Raji (cell line): Measurements from ENCODE around the gene GPRC5B.

Experiments
- POLR2A ChIP-seq: IDR thresholded peaks from 2 replicates; pipeline ENCODE4 v1.6.1; 2011; ENCODE audit warnings: low read depth, low read length, control low read depth; ENCODE audit not compliant: insufficient read depth

The GPRC5B gene

DNA sequence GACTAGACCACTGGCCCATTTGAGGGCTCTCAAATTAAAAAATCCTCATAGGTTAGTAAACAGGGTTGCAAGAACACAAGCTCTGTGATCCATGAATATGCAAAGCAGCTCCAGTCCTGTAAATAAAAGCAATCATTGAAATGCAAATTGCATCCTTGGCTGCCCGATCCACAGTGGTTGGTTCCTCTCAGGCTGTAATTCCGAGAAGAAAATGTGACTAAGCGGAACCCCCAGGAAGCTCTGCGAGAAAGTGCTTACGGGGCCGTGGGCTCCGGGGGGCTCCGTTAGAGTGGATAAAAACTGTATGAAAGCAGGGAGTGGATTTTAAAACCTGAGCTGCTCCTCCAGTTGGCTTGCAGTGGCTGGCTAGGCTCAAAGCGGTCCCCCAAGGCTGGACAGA lies 2.5 kb downstream of the GPRC5B start:
- no peak for TF ChIP-seq POLR2A

- no peak for TF ChIP-seq POLR2A
Measured at GRCh38 chr16:19881783-19882182, 2.9 kb downstream of the GPRC5B start.

DNA sequence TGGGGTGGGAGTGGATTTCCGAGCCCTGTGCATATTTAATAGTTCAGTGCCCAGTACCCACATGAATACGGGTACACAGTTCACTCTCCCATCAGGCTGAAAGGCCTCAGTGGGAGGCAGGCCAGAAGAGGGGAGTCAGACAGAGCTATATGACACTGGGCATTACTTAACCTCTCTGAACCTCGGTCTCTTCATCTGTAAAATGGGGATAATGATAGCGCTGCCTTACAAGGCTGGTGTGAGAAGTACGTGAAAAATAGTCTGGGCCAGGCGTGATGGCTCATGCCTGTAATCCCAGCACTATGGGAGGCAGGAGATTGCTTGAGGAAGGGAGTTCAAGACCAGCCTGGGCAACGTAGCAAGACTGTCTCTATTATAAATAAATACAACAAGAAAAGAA lies 3.6 kb downstream of the GPRC5B start:
- no peak for TF ChIP-seq POLR2A

- no peak for TF ChIP-seq POLR2A
Measured at GRCh38 chr16:19879241-19879792, 5.3 kb downstream of the GPRC5B start.

- TF ChIP-seq POLR2A, result no peak
Measured at GRCh38 chr16:19878757-19879156, 5.9 kb downstream of the GPRC5B start.

DNA sequence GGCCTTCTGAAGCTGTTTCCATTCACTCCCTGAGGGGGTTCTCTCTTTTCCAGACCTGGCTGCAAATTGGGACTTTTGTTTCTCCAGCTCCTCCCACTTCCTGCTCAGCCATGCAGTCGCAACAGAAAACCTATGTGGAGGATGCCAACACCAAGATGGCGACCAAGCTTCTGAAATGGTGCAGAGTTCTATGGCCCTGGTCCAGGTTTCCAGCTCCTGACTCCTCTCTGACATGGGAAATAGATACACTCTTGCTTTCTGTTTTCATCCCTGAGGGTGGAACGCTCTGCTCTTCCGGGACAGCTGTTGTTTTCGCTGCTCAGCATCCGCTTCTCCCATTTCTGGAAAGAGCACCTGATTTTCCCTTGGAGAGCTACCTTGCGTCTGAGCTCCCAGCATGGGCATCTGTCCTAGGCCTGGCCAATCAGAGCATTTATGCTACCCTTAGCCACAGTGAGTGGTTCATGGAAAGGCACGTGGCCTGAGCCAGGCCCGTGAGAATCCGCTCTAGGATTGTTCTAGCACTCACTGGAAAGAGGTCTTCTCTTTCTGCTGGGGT lies 8.1 kb downstream of the GPRC5B start:
- no peak for TF ChIP-seq POLR2A

DNA sequence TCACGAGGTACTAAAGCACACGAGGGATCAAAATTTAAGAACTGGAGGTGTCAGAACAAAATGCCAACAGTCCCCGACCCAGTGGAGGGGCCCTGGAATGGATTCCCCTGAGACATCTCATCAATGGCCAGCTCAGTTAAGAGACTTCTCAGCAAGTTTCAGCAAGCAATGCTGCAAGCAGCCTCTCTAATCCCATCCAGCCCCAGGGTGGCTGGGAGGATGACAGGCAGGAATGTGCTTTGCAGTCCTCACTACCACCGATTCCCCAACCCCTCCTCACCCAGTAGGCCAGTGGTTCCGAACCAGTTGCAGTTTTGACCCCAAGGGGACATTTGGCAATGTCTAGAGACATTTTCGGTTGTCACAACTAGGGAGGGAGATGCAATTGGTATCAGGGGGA lies 8.7 kb downstream of the GPRC5B start:
- no peak for TF ChIP-seq POLR2A

DNA sequence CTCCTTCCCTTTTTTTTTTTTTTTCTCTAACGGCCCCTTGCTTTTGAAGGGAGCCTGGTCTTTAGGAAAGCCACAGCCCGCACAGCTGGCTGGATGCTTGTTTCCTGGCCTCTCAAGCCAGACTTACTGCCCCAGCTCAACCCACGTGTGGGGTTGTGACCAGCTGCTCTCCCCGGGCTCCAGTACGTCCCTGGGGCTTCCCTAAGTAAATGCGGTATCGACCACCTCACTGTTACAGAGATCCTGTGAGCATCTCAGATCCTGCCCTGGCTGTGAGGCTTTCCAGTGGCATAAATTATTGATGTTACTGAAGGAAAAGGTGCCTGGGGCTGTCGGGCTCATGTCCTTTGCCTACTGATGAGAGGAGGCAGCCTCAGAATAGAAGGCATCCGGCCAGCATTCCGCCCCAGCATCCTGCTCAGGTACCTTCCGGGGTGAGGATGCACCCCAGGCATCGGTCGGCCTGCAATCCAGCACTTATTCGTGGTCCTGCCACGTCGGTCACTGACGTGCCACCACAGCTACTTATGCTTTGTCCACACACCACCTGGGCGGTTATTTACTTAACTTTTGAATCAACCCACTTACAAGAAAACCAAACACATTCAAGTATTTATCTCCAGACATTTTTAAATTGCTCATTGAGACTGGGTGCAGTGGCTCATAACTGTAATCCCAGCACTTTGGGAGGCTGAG lies 9.6 kb downstream of the GPRC5B start:
- TF ChIP-seq POLR2A, result no peak

- no peak for TF ChIP-seq POLR2A
Measured at GRCh38 chr16:19874026-19874425, 10.6 kb downstream of the GPRC5B start.

GRCh38 chr16:19872935-19873334 lies 11.7 kb downstream of the GPRC5B start:
- TF ChIP-seq POLR2A, result no peak

GRCh38 chr16:19872179-19872863 lies 12.3 kb downstream of the GPRC5B start:
- no peak for TF ChIP-seq POLR2A

- no peak for TF ChIP-seq POLR2A
Measured at GRCh38 chr16:19871721-19872120, 12.9 kb downstream of the GPRC5B start.

DNA sequence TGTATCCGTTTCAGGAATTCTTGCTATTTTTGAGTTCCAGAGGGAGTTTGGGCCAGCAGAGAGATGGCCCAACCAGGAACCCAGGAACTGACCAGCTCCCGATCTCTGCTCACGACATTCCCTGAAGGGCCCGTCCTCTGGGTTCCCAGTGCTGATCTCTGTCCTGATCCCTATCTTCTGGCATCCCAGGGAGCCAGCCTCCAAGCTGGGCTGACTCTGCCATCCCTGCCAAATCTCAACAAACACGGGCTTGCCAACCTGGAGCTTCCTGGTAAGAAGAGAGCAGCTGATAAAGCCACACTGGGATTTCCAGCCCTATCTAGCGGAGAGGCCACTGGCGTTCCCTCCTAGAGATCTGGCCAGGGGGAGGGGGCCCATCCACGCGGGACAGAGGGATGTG lies 16.2 kb downstream of the GPRC5B start:
- TF ChIP-seq POLR2A, result no peak

DNA sequence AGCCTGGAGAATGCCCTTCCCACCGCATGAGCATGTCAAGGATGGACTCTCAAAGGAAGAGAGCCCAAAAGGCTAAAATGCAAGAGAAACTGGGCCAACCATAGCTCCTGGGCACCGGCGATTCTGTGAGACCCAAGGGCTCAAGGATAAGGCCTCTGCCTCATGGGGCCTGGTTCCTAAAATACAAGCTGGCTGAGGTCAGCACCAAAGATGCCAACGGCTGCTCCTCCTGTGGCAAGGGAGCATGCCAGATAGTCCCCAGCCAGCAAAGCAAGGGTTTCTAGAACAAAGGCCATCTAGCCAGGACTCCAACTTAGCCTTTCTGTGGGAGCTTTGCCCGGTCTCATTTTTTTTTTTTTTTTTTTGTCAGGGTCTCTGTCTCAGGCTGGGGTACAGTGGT lies 20.1 kb downstream of the GPRC5B start:
- TF ChIP-seq POLR2A, result no peak

DNA sequence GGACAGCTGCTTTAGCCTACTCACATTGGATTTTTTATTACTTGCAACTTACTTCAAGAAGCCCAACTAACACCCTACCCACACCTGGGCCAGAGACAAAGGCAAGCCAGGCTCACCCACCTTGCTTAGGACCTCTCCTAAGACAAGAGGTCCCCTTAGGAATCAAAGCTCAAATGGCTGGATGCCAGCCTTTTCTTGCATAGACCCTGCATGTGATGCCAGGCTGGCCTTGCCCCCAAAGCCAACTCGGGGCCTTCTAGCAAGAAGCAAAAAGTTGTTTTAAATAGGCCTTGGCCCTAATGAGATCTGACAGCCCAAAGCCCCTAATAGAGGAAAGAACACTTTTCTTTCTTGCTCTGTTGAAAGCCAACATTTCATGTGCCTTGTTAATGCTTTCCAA lies 20.7 kb downstream of the GPRC5B start:
- no peak for TF ChIP-seq POLR2A

DNA sequence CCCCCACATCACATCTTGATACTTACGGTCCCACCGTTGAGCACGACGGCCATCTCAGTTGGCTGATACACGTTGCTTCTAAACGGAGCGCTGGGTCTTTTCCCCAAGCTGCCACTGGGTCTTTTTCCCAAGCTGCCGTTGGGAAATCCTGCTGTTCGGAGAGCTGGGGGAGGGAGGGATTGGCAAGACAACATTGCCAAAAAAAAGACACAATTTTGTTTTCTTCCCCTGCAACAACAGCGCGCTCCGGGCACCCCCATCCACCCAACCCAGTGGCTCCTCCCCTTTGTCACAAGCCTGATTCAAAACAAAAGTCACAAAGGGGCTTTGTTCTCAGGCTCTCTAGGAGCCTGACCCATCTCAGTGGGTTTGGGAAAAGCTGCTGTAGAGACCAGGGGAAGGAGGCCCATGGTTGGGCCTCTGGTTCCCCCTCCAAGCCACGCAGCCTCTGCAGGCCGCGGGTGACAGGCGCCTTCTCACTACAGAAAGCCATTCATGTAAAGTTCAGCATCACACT lies 22.8 kb downstream of the GPRC5B start:
- TF ChIP-seq POLR2A, result no peak
